Measurements from ENCODE around the gene PPP2R2C. TPM values are rescaled to one million over a fixed set of nuclear protein-coding genes. Genes with fewer than 3 reads are reported as not detected.

The PPP2R2C gene
- total and polyA plus RNA-seq, 2 donors (not counting 1 experiment from before 2014, with no cell fraction given), result 0.10 to 0.17 TPM

DNA sequence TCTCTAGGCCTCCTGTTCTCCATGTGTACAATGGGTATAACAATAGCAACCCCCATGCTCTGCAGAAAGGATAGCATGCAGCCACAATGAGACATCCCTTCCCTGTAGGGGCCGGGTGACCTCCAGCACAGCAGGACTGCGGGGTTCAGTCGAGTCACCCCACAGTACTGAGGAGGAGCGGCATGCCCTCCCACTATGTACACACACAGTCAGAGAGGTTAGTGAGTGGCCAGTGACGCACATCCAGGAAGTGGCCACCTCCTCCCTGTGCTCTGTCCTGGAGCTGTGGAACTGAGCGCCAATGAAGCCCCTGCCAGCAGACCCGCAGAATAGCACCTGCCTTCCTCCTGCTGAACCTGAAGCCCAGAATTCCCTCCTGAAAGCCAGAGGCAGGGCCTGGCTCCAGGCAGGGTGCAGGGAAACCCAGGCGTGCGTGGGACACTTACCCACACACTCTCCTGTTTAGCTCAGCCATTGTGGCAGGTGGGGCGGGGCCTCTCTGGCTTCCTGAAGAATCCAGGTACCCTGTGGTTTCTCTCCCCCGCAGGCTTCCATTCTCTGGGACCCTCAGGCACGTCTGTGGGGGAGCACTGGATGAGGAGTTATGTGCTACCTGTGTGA is 152.8 kb downstream of the PPP2R2C start:
- Histone ChIP-seq H2AFZ (ENCODE audit: low read length) (no peak overlapping the region), H3K9me3 (ENCODE audit: control insufficient read depth, insufficient read depth, low read depth, low read length) (no peaks in the 10 kb centered on the region), H3K4me2 (ENCODE audit: extremely low read depth, insufficient read depth, low read length) (no peak overlapping the region), H3K4me1 (ENCODE audit: control insufficient read depth, extremely low read depth, insufficient read depth, low read length) (no peaks in the 10 kb centered on the region), H3K4me3 (replicated peaks in 1 of 4; ENCODE audit: control extremely low read depth in 1 of 4, insufficient read depth in 1 of 4, low read depth in 3 of 4, low read length in 4 of 4) (no peak overlapping the region), H3K36me3 (ENCODE audit: control insufficient read depth, insufficient read depth, low read length) (no peaks in the 10 kb centered on the region), H3K27ac (ENCODE audit: insufficient read depth, low read length) (no peak overlapping the region), H3K79me2 (ENCODE audit: control insufficient read depth, insufficient read depth, low read length) (no peaks in the 10 kb centered on the region), H3K9ac (ENCODE audit: insufficient read depth, low read length) (no peak overlapping the region), H4K20me1 (ENCODE audit: control insufficient read depth, extremely low read depth, insufficient read depth, low read length) (no peaks in the 10 kb centered on the region), H3K27me3 (ENCODE audit: control insufficient read depth, insufficient read depth, low read length) (no peaks in the 10 kb centered on the region)
- TF ChIP-seq, protein P1, sequence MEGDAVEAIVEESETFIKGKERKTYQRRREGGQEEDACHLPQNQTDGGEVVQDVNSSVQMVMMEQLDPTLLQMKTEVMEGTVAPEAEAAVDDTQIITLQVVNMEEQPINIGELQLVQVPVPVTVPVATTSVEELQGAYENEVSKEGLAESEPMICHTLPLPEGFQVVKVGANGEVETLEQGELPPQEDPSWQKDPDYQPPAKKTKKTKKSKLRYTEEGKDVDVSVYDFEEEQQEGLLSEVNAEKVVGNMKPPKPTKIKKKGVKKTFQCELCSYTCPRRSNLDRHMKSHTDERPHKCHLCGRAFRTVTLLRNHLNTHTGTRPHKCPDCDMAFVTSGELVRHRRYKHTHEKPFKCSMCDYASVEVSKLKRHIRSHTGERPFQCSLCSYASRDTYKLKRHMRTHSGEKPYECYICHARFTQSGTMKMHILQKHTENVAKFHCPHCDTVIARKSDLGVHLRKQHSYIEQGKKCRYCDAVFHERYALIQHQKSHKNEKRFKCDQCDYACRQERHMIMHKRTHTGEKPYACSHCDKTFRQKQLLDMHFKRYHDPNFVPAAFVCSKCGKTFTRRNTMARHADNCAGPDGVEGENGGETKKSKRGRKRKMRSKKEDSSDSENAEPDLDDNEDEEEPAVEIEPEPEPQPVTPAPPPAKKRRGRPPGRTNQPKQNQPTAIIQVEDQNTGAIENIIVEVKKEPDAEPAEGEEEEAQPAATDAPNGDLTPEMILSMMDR (conservative IDR thresholded peaks at IDR 0.05 in 1 of 2, IDR thresholded peaks at IDR 0.05 in 1 of 2; ENCODE audit: low read depth in 1 of 2, low read length in 2 of 2), result no peak
- no peak for TF ChIP-seq EZH2 (IDR thresholded peaks at IDR 0.05; ENCODE audit: low read length, missing control alignments)
- no peak for DNase-seq (ENCODE audit: low read depth in 2 of 2)

DNA sequence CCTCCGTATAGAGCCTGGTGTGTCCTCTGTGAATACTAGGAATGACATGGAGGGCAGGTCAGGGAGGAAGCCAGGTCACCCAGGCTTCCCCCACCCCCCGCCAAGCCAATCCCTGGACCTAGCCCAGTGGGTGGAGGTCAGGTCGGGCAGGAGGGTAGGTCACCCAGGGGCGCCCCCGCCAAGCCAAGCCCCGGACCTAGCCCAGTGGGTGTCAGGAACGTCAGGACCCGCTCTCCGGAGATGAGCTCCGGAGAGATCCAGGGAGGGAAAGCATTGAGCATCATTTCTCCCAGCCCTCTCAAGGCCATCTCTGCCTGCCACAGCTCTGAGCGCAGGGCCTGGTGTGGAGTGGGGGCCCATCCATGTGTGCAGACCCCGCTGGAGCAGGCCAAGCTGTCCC is 154.2 kb downstream of the PPP2R2C start:
- no peaks in the 10 kb centered on the region for H3K4me1 ChIP-seq (ENCODE audit: control insufficient read depth, extremely low read depth, insufficient read depth, low read length)
- no peaks in the 10 kb centered on the region for H3K36me3 ChIP-seq (ENCODE audit: control insufficient read depth, insufficient read depth, low read length)
- H3K4me2 ChIP-seq (ENCODE audit: extremely low read depth, insufficient read depth, low read length), result no peak overlapping the region
- DNase-seq (ENCODE audit: low read depth in 2 of 2), result no peak
- H3K27me3 ChIP-seq (ENCODE audit: control insufficient read depth, insufficient read depth, low read length), result no peaks in the 10 kb centered on the region
- no peaks in the 10 kb centered on the region for H3K79me2 ChIP-seq (ENCODE audit: control insufficient read depth, insufficient read depth, low read length)
- no peak for TF ChIP-seq EZH2 (IDR thresholded peaks at IDR 0.05; ENCODE audit: low read length, missing control alignments)
- TF ChIP-seq, protein P1 (conservative IDR thresholded peaks at IDR 0.05 in 1 of 2, IDR thresholded peaks at IDR 0.05 in 1 of 2; ENCODE audit: low read depth in 1 of 2, low read length in 2 of 2), result no peak
- no peak overlapping the region for H3K4me3 ChIP-seq (replicated peaks in 1 of 4; ENCODE audit: control extremely low read depth in 1 of 4, insufficient read depth in 1 of 4, low read depth in 3 of 4, low read length in 4 of 4)
- no peaks in the 10 kb centered on the region for H4K20me1 ChIP-seq (ENCODE audit: control insufficient read depth, extremely low read depth, insufficient read depth, low read length)
- H3K9ac ChIP-seq (ENCODE audit: insufficient read depth, low read length), result no peak overlapping the region
- H3K27ac ChIP-seq (ENCODE audit: insufficient read depth, low read length), result no peak overlapping the region
- H2AFZ ChIP-seq (ENCODE audit: low read length), result no peak overlapping the region
- no peaks in the 10 kb centered on the region for H3K9me3 ChIP-seq (ENCODE audit: control insufficient read depth, insufficient read depth, low read depth, low read length)

DNA sequence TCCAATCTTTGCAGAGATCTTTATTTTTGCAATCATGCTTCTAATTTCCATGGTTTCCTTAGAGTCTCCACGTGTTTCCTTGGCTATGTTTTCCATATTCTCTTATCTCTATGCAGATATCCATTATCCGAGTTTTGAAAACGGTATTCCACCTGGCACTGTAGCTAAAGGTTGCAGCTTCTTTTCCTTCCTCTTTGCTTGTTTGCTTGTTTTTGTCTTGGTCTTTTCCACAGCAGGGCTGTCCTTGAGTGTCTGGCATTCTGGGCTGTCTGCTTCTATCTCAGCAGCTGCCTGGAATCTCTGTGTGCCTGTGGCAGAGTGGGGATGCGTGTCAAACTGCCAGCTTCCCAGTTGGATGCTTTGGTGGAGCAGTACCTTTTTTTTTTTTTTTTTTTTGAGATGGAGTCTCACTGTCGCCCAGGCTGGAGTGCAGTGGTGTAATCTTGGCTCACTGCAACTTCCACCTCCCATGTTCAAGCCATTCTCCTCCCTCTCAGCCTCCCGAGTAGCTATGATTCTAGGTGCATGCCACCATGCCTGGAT is 155.9 kb downstream of the PPP2R2C start:
- Histone ChIP-seq H3K9ac (ENCODE audit: insufficient read depth, low read length) (no peak overlapping the region), H3K27me3 (ENCODE audit: control insufficient read depth, insufficient read depth, low read length) (no peaks in the 10 kb centered on the region), H3K4me1 (ENCODE audit: control insufficient read depth, extremely low read depth, insufficient read depth, low read length) (no peaks in the 10 kb centered on the region), H3K27ac (ENCODE audit: insufficient read depth, low read length) (no peak overlapping the region), H4K20me1 (ENCODE audit: control insufficient read depth, extremely low read depth, insufficient read depth, low read length) (no peaks in the 10 kb centered on the region), H3K79me2 (ENCODE audit: control insufficient read depth, insufficient read depth, low read length) (no peaks in the 10 kb centered on the region), H2AFZ (ENCODE audit: low read length) (no peak overlapping the region), H3K4me3 (replicated peaks in 1 of 4; ENCODE audit: control extremely low read depth in 1 of 4, insufficient read depth in 1 of 4, low read depth in 3 of 4, low read length in 4 of 4) (no peak overlapping the region), H3K36me3 (ENCODE audit: control insufficient read depth, insufficient read depth, low read length) (no peaks in the 10 kb centered on the region), H3K4me2 (ENCODE audit: extremely low read depth, insufficient read depth, low read length) (no peak overlapping the region), H3K9me3 (ENCODE audit: control insufficient read depth, insufficient read depth, low read depth, low read length) (no peaks in the 10 kb centered on the region)
- DNase-seq (ENCODE audit: low read depth in 2 of 2), result no peak
- no peak for TF ChIP-seq EZH2 (IDR thresholded peaks at IDR 0.05; ENCODE audit: low read length, missing control alignments)
- TF ChIP-seq, protein P1 (conservative IDR thresholded peaks at IDR 0.05 in 1 of 2, IDR thresholded peaks at IDR 0.05 in 1 of 2; ENCODE audit: low read depth in 1 of 2, low read length in 2 of 2), result no peak
